ENCODE data around the gene RBBP5.

Gene RBBP5

DNA sequence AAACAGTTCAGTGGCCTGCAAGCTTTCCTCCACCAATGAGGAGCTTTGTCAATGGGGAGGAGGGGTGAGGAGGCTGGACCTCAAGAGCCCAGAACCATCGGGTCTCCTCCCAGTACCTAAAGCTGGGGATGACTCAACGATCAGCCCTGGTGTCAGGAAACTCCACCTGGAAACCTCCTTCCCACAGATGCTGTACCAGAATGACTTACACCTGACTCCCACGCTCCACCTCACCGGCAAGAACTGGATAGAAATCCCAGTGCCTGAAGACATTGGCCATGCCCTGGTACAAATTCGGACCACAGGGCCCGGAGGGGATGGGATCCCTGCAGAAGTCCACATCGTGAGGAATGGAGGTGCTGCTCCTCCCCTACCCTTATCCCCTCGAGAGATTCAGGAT, 48.9 kb downstream of the RBBP5 start:
- no peak for DNase-seq

DNA sequence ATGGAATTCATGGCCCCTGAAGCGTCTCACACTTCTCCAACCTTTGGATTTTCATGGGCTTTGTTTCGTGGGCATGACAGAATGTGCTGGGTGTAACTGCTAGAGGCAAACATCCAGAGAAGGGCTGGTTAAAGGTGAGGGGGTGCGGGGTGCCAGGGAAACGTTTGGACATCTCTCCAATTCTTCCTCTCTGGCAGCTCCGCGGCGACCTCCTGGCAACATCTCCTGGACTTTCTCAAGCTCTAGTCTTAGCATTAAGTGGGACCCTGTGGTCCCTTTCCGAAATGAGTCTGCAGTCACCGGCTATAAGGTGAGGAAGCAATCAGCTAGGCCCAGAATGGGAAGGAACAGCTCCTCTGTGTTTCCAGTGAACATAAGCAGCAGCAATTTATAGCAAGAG, 49.5 kb downstream of the RBBP5 start:
- DNase-seq = no peak

DNA sequence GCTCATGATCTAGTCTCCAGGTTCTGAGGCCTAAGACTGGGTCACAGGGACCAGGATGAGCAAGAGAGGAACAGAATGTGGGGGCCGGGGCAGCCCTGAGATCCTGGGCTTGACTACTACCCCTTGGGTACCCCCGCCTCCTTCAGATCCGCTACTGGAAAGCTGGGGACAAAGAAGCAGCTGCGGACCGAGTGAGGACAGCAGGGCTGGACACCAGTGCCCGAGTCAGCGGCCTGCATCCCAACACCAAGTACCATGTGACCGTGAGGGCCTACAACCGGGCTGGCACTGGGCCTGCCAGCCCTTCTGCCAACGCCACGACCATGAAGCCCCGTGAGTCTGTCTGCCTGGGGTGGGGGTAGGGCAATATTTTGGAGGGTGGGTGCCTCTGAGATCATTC, 50.0 kb downstream of the RBBP5 start:
- DNase-seq = no peak

DNA sequence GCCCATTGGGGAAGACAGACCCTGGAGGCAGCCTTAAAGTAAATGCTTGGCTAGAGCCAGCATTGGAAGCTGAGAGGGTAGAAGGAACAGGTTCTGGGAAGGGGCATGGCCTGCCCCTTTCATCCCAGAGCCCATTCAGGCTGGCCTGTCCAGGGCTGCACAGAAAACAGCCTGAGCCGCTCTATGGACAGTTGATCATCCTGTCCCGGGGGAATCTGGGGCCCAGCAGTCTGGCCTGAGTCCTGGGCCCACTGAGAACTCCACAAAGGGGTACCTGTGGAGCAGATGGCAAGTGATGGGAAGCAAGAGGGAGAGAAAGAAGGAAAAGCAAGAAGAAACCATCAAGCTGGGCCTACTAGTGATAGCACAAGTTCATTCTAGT, 50.8 kb downstream of the RBBP5 start:
- DNase-seq = no peak

DNA sequence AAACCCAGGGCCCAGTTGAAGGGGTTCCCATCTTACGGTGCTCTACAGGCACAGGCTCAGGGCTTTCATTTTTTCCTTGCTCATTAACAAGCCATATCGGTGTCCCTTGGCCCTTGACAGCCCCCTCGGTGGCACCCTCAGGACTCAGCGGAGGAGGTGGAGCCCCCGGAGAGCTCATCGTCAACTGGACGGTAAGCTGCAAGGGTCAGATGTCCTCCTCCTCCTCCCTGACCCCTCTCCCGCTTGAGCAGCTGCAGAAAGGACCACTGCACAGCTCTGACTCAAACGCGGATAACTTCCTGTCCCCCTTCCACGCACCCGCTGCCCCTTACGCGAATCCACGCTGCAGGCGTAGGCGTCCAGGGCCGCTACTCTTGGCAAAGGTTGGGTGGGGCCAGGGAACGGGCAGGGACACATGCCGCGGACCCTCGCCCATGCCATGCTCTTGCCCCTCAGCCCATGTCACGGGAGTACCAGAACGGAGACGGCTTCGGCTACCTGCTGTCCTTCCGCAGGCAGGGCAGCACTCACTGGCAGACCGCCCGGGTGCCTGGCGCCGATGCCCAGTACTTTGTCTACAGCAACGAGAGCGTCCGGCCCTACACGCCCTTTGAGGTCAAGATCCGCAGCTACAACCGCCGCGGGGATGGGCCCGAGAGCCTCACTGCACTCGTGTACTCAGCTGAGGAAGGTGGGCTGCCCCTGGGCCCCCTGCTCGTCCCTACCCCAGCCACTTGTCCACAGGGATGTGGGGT, 52.2 kb downstream of the RBBP5 start:
- no peak for DNase-seq

DNA sequence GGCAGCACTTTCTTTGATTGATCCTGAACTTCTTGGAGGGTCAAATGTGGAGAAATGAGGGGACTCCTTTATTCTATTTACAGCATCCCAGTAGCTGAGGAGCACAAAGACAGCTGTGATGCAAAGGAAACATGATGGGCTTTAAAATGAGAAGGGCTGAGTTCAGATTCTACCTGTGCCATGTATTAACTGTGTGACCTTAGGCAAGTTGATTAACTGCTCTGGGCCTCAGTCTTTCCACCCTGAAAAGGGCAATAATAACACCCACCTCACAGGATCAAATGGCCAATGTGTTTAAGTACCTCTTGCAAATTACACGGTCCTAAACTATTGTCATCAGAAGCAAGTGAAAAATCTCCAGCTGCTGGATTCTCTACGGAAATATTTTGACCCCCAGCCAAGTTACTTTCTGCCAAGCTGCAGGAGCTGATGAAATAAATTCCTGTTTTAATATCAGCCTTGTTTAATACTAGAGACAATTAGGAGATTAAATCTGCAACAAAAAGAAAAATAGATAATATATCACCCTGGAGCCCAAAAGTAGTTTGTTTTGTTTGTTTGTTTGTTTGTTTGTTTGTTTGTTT, 53.2 kb downstream of the RBBP5 start:
- no peak for DNase-seq

DNA sequence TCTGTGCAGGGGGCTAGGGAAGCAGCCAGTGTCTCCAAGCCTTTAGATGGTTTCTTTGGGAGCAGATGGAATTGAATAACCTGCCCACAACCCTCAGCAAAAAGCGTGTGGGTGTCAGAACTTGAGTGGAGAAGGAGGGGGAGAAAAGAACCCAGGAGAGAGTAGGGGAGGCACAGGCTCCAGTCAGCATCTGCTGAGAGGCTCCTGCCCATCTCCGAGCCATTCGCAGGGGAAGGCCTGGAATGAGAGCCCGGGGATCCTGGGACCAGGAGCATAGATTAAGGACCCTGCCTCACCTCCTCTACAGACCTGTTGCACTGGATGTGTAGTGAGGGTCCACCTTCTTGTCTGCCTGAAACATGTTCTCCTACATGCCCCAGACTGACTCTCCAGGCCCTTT, 53.8 kb downstream of the RBBP5 start:
- no peak for DNase-seq

DNA sequence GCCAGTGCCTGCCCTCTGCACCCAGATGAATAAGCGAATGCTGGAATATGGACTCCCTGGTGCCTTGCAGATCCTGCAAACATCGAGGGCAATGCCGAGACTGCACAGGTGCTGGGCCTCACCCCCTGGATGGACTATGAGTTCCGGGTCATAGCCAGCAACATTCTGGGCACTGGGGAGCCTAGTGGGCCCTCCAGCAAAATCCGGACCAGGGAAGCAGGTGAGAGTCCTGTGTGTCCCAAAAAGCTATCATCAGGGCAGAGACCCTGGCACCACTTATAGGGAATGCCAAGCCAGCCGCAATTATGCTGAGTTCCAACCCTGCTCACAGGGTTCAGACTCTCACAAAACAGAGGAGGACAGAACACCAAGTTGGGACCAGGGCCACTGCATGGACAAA, 54.7 kb downstream of the RBBP5 start:
- DNase-seq = no peak

DNA sequence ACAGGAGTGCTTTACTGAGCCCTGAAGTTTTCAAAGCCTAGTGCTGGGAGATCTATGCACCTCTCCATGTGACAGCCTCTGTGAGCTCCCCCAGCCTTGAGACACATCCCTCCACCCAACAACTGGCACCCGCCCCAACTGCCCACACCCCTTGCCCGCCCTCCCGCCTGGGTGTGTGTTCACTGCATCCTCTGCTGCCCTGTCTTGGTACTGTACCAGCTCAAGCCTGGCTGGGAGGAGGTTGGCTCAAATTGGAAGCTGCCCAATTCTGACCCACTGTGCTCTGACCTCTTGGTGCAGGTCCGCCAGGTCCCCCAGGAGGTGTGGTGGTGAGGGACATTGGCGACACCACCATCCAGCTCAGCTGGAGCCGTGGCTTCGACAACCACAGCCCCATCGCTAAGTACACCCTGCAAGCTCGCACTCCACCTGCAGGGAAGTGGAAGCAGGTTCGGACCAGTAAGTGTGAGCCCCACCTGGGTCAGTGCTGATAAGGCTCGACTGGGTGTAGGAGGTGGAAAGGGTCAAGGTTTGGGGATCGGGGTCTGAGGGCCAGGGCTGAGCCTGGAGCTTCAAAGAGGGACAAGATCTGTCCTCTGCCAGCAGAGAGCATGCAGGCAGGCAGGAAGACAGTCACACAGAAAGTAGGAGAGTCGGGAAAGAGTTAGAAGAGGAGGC, 55.5 kb downstream of the RBBP5 start:
- no peak for DNase-seq

DNA sequence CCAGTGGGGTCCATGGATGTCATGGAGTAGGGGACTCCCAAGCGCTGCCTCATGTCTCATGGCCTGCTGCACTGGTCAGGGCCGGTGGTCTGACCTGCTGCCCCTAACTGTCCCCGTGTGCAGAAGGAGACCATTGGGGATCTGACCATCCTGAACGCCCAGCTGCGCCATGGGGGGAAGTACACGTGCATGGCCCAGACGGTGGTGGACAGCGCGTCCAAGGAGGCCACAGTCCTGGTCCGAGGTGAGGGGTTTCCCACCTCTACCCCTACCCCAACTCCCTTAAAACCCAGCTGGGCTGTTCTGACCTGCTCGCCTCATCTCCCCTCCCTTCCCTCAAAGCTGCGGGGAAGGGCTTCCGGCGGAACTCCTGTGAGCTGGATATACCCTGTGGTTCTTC, 56.1 kb downstream of the RBBP5 start:
- no peak for DNase-seq

DNA sequence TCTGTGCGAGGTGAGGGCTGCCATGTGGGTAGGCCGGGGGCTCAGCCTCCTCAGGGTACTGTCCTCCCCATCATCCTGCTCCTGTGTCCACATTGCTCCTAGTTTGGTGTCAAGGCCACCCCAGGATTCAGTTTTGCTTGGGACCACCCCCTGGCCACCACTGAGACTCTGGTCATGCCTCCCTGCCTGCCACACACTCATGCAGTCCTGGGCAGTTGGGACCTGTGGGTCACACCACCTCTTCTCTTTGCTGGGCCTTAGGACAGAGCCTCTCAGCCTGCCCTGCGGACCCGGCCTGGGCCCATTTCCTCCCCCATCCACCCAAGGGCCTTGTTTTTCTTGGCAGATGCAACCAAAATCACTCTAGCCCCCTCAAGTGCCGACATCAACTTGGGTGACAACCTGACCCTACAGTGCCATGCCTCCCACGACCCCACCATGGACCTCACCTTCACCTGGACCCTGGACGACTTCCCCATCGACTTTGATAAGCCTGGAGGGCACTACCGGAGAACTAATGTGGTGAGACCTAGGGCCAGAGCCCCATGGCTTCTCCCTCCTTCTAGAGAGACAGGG, 56.9 kb downstream of the RBBP5 start:
- DNase-seq = no peak

DNA sequence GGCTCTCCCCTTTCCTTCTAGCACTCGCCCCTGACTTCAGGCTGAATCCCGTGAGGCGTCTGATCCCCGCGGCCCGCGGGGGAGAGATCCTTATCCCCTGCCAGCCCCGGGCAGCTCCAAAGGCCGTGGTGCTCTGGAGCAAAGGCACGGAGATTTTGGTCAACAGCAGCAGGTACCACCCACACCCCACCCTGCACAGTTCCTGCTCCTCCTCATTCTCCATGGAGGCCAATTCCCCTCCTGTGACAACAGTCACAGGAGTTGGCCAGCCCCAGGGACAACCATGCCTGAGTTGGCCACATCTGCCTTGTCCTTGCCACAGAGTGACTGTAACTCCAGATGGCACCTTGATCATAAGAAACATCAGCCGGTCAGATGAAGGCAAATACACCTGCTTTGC, 57.5 kb downstream of the RBBP5 start:
- DNase-seq = no peak

DNA sequence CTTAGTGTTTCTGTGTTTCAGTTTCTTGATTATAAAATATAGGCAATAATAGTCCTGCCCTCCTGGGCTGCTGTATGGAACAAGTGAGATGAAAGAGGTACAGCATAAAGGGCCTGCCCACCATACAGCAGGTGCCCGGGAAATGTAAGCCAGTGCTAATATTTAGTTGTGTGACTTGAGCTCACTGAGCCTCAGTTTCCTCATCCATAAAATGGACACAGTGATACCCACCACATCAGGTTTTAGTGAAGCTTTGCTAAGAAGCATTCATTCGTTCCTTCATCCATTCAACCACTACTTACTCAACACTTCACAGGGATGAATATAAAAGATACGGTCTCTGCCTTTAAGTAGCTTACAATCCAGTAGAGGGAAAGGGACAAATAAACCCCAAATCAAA, 58.9 kb downstream of the RBBP5 start:
- DNase-seq = no peak

DNA sequence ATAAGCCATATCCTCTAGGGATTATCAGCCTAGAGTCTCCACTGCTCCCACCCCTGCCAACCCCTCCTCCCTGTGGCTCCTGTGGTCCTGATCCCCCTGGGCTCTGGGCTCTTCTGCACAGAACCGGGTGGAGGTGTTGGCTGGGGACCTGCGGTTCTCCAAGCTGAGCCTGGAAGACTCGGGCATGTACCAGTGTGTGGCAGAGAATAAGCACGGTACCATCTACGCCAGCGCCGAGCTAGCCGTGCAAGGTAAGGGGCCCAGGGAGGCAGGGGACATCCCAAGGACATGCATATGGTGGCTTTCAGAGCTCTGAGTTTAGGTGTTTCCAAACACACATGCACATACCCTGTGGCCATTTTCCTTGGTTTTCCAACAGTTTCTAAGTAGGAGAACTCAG, 59.5 kb downstream of the RBBP5 start:
- no peak for DNase-seq

DNA sequence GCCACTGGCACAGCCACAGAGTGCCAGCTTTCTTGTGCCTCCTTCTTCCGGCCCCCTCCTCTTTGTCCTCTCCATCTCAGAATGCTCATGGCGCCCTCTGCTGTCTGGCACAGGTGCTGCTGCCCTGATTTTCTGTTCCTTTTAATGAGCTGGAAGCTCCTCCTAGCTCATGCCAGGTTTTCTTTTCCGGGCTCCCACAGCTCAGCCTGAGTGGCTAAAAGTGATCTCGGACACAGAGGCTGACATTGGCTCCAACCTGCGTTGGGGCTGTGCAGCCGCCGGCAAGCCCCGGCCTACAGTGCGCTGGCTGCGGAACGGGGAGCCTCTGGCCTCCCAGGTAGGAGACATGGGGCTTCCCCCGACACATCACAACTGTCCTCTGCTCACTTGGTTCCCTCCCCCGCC, 60.1 kb downstream of the RBBP5 start:
- peak; percentile 62 for DNase-seq

DNA sequence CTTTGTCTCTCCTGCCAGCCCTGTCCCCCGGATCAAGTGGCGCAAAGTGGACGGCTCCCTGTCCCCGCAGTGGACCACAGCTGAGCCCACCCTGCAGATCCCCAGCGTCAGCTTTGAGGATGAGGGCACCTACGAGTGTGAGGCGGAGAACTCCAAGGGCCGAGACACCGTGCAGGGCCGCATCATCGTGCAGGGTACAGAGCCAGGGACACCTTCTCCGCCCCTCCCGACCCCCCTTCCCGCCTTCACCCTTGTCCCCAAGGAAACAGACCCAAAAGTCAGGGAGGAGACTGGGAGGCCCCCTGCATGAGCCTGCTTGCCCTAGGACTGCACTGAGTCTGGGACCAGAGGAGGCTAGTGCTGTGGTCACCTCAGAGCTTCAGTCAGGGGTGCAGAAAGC, 60.6 kb downstream of the RBBP5 start:
- no peak for DNase-seq

DNA sequence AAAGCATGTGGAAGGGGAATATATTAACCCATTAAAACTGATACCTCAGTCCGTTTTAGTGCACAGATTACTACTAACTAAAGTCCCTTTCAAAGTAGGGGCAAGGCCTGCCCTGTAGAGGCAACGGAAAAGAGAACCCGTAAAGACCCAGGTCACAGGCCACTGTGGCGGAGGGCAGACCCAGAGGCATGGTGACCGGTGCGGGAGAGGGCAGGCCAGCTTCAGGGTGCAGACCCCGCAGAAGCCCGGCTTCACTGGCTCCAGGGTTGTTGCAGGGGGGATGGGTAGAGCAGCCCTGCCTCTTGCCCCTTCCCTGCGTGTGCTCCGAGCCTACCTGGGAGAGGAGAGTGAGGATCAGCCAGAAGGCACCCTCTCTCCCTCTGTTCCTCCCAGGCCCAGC, 61.0 kb downstream of the RBBP5 start:
- DNase-seq = no peak

DNA sequence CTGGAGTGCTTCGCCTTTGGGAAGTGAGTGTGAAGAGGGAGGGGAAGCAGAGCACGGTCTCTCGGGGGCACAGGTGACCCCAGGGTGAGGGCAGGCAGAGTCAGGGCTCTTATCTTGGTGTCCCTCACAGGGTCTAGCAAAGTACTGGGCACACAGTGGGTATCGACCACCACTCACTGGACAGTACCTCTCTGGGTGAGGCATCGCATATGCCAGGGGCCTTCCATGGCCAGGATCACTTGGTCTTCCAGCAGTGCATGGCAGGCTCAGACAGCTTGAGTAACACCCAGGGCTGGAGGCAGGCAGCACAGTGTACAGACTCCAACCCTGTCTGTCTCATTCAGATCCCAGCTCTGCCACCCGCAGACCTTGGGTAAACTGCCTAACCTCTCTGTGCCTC, 62.1 kb downstream of the RBBP5 start:
- no peak for DNase-seq

DNA sequence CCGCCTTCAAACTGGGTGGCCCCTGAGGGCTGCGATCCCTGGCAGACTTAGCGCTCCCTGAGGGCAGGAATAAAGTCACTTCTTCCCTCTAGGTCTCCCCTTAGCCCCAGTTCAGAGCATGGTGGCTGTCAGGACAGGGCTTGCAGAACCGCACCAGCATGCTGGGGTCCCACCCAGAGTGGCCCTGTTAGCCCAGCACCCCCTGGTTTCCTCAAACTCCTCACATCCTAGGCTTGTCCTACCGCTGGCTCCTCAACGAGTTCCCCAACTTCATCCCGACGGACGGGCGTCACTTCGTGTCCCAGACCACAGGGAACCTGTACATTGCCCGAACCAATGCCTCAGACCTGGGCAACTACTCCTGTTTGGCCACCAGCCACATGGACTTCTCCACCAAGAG, 62.9 kb downstream of the RBBP5 start:
- no peak for DNase-seq

DNA sequence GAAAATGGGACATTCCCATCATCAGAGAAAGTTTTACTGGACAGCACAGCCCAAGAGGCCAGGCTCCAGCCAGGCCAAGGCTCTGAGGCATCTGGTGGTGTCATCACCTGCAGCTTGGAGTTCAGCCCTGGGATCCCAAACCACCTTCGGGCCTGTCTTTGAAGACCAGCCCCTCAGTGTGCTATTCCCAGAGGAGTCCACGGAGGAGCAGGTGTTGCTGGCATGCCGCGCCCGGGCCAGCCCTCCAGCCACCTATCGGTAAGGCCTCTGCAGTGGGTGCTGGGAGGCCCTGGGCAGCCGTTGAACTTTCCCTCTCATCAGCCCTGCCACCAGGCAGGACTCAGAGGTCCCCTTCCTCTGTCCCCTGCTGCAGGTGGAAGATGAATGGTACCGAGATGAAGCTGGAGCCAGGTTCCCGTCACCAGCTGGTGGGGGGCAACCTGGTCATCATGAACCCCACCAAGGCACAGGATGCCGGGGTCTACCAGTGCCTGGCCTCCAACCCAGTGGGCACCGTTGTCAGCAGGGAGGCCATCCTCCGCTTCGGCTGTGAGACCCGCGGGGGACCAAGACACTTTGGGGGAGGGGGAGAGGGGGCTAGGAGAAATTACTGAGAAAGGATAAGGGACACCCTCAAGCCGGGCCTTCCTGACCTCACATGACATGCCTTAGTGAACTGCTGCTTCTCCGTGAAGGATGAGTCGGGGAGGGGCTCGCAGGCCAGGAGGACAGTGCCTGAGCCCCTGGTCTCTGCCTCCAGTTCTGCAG, 63.8 kb downstream of the RBBP5 start:
- DNase-seq = no peak

DNA sequence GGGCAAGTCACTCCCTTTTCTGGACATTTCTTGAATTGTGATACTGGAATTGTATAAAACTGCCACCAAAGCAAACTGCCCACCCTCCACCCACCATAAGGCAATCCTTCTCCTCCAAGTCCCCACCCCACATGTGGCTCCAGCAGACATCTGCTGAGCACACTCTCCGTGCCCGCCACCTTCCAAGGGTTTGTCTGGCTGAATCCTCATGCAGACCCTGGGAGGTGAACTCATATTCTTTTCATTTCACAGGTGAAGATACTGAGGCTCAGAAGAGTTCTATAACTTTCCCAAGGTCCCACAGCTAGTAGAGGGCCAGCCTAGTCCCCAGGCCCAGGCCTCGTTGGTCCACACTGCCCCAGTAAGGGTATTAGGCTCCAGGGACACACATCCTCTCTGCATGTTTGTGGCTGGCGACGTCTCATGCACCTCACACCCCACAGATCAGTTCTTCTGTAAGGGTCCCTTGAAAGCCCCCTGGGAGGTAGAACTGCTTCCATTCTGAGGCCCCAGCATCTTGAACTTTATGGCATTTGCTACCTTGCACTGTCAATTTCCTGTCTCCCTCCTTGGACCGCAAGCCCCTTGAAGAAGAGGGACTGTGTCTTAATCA, 64.7 kb downstream of the RBBP5 start:
- DNase-seq = no peak

DNA sequence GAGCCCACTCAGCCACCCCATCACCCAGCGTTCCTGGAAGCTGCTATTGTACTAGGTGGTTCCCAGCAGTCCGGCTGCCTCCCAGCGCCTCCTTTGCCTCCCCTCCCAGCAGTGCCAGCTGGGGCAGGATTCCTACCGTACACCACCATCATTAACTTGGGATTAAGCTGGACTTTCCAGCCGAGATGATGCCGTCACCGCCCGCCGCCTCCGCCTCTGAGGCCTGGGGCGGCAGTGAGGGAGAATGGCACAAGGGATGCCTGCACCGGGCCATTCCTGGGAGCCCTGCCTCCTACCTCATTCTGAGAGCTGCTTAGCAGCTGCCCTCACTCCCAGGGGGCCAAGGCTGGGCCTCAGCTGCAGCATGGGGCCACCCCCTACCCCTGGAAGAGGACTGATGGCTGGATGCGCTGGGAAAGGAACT, 65.6 kb downstream of the RBBP5 start:
- no peak for DNase-seq

DNA sequence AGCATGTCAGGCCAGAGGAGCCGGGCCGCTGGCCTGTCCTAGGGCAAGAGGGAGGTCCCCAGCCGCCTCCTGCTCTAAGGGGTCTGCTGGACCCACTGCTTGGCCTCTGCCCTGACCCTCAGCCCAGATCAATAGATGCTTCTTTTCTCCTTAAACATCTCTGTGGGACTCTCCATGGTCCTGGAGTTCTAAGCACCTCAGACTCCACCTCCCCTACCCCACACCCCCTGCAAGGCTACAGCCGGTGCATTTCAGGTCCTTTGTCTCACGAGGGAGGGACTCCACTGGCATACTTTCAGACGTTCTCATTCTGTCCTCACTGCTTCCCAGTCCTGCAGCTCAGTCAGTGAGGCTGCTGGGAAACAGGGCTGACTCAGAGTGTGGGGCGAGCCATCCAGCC, 67.8 kb downstream of the RBBP5 start:
- DNase-seq = no peak
